A549 (cell line): ENCODE measurements around the gene WFDC1. TPM values are rescaled to one million over a fixed set of nuclear protein-coding genes. Genes with fewer than 3 reads are reported as not detected.

Experiments
- ATAC-seq, 2 experiments: fragments of 200-7000 bp in 1 of 2; fragments of >200 bp in 1 of 2; cut with Nextera tagmentation in 1 of 2; cut with Tn5 transposase in 1 of 2; 3 replicates each; pipeline versions ENCODE4 v1.8.0 to v1.9.1; 2018 to 2020; ENCODE audit warnings: mild to moderate bottlenecking in 1 of 2, moderate library complexity in 1 of 2
- CTCF ChIA-PET: fragments of 300-600 bp; sonication (Branson Sonifier 250); formaldehyde crosslinking; extraction: SDS; loops from one replicate; lab custom pipeline; 2021; ENCODE audit warnings: antibody characterized with exemption, inconsistent platforms; lab: Yijun Ruan, JAX
- POLR2A ChIA-PET: fragments of 350-600 bp; formaldehyde crosslinking; extraction: SDS; loops from one replicate; lab custom pipeline; 2021; ENCODE audit warnings: antibody characterized with exemption, inconsistent platforms; lab: Yijun Ruan, JAX
- DNase-seq, 2 experiments: peaks; one replicate each; pipeline versions ENCODE4 v3.0.0 to v3.0.0-alpha.2; 2011 to 2016; ENCODE audit warnings: low read depth in 1 of 2, low spot score in 1 of 2
- FAIRE-seq: peaks from 2 replicates; lab custom pipeline; 2011; peaks lifted over from hg19 to GRCh38; lab: Jason Lieb, UNC
- H3K27ac ChIP-seq, 2 experiments: fragments of >200 bp; sonication (Bioruptor Twin); formaldehyde crosslinking; 3 replicates each; pipeline ENCODE4 v1.5.1; 2016 to 2017
- H3K4me1 ChIP-seq: fragments of >200 bp; sonication (Bioruptor Twin); formaldehyde crosslinking; 3 replicates; pipeline ENCODE4 v1.6.1; 2016
- H3K4me2 ChIP-seq: fragments of >200 bp; sonication (Bioruptor Twin); formaldehyde crosslinking; 3 replicates; pipeline ENCODE4 v1.6.1; 2016
- H3K4me3 ChIP-seq: fragments of >200 bp; sonication (Bioruptor Twin); formaldehyde crosslinking; 3 replicates; pipeline ENCODE4 v1.5.1; 2016
- H3K9me3 ChIP-seq: fragments of >200 bp; sonication (Bioruptor Twin); formaldehyde crosslinking; 3 replicates; pipeline ENCODE4 v1.6.1; 2016
- ATOH8 ChIP-seq: fragments of 250-450 bp; sonication (Bioruptor Pico); IDR thresholded peaks from 2 replicates; pipeline ENCODE4 v1.5.0; 2020; ENCODE audit warnings: low read depth, mild to moderate bottlenecking, moderate library complexity
- CEBPB ChIP-seq, 2 experiments: fragments of >200 bp in 1 of 2; sonication (Bioruptor Twin) in 1 of 2; formaldehyde crosslinking in 1 of 2; IDR thresholded peaks; 2 replicates each; pipeline ENCODE4 v1.6.1; 2012 to 2016
- FOSB ChIP-seq: fragments of 250-450 bp; sonication (Bioruptor Pico); IDR thresholded peaks from 2 replicates; pipeline ENCODE4 v1.5.0; 2020; ENCODE audit warnings: mild to moderate bottlenecking, moderate library complexity
- FOXS1 ChIP-seq: fragments of 250-450 bp; sonication (Bioruptor Pico); IDR thresholded peaks from 2 replicates; pipeline ENCODE4 v1.5.0; 2020; ENCODE audit warnings: mild to moderate bottlenecking, moderate library complexity
- GATA3 ChIP-seq: IDR thresholded peaks from 2 replicates; pipeline ENCODE4 v1.6.1; 2012; ENCODE audit warnings: borderline replicate concordance
- HES2 ChIP-seq: fragments of >200 bp; sonication (Bioruptor Twin); formaldehyde crosslinking; IDR thresholded peaks from 2 replicates; pipeline ENCODE4 v1.6.1; 2016
- HOXB13 ChIP-seq: fragments of 250-450 bp; sonication (Bioruptor Pico); IDR thresholded peaks from 2 replicates; pipeline ENCODE4 v1.5.0; 2020; ENCODE audit warnings: low read depth, mild to moderate bottlenecking, moderate library complexity
- MAX ChIP-seq: IDR thresholded peaks from 2 replicates; pipeline ENCODE4 v1.6.1; 2012
- MAZ ChIP-seq: fragments of 150-350 bp; IDR thresholded peaks from 2 replicates; pipeline ENCODE4 v1.6.1; 2014; ENCODE audit warnings: antibody characterized with exemption, low read depth, low read length, borderline replicate concordance
- NPAS2 ChIP-seq: fragments of 250-450 bp; sonication (Bioruptor Pico); IDR thresholded peaks from 2 replicates; pipeline ENCODE4 v1.8.0; 2022; ENCODE audit warnings: mild to moderate bottlenecking, moderate library complexity, borderline replicate concordance
- NR3C1 ChIP-seq: fragments of >200 bp; sonication (Bioruptor Twin); formaldehyde crosslinking; IDR thresholded peaks from 3 replicates; pipeline ENCODE4 v1.6.1; 2017
- PHF8 ChIP-seq: fragments of 200-600 bp; sonication (generic); IDR thresholded peaks from 2 replicates; pipeline ENCODE4 v1.6.1; 2016; ENCODE audit warnings: low read depth, mild to moderate bottlenecking, antibody characterized with exemption, moderate library complexity, borderline replicate concordance
- POLR2A ChIP-seq: IDR thresholded peaks from 2 replicates; pipeline ENCODE4 v1.6.1; 2012; ENCODE audit warnings: mild to moderate bottlenecking, low read length
- POLR2AphosphoS2 ChIP-seq: conservative IDR thresholded peaks from 2 replicates; pipeline ENCODE4 v1.6.1; 2012; ENCODE audit warnings: low read length, improper control_type of control experiment, inconsistent platforms
- RAD21 ChIP-seq, 2 experiments: fragments of >200 bp in 1 of 2; sonication (Bioruptor Twin) in 1 of 2; formaldehyde crosslinking in 1 of 2; IDR thresholded peaks in 1 of 2; conservative IDR thresholded peaks in 1 of 2; 2 replicates in 1 of 2; 3 replicates in 1 of 2; pipeline ENCODE4 v1.6.1; 2012 to 2018; ENCODE audit warnings: inconsistent platforms in 1 of 2
- RFX5 ChIP-seq: fragments of 450-650 bp; IDR thresholded peaks from 2 replicates; pipeline ENCODE4 v1.7.1; 2014; ENCODE audit warnings: antibody characterized with exemption, mild to moderate bottlenecking, moderate library complexity
- SMC3 ChIP-seq: fragments of >200 bp; sonication (Bioruptor Twin); formaldehyde crosslinking; IDR thresholded peaks from 3 replicates; pipeline ENCODE4 v1.6.1; 2018; ENCODE audit warnings: inconsistent platforms
- TFCP2L1 ChIP-seq: fragments of 250-450 bp; sonication (Bioruptor Pico); IDR thresholded peaks from 2 replicates; pipeline ENCODE4 v1.5.0; 2021; ENCODE audit warnings: mild to moderate bottlenecking
- TP53 ChIP-seq: fragments of 250-450 bp; sonication (Bioruptor Pico); IDR thresholded peaks from 2 replicates; pipeline ENCODE4 v1.5.0; 2021; ENCODE audit warnings: mild to moderate bottlenecking, moderate library complexity
- USF2 ChIP-seq: fragments of 450-650 bp; IDR thresholded peaks from 2 replicates; pipeline ENCODE4 v1.6.1; 2014; ENCODE audit warnings: antibody characterized with exemption
- ZC3H11A ChIP-seq: fragments of 450-650 bp; IDR thresholded peaks from 2 replicates; pipeline ENCODE4 v1.6.1; 2014; ENCODE audit warnings: antibody characterized with exemption, mild to moderate bottlenecking
- ZFP36 ChIP-seq: fragments of 450-650 bp; IDR thresholded peaks from 2 replicates; pipeline ENCODE4 v1.6.1; 2014; ENCODE audit warnings: borderline replicate concordance; ENCODE audit not compliant: partially characterized antibody
- ZSCAN20 ChIP-seq: fragments of 250-450 bp; sonication (Bioruptor Pico); IDR thresholded peaks from 2 replicates; pipeline ENCODE4 v1.8.0; 2022; ENCODE audit warnings: mild to moderate bottlenecking, moderate library complexity
- WGBS: methylation state at CpG from one replicate; pipeline ENCODE4 v1.1.6; 2017; ENCODE audit errors: missing lambda C conversion rate; 5-methylcytosine and 5-hydroxymethylcytosine counted together
- polyA plus RNA-seq, 4 experiments: library from polyadenylated mRNA; depleted of rRNA in 3 of 4; stranded (reverse); fragments of >200 nt; fragmentation: RNase III in 1 of 4; extraction: RNeasy Plus Mini Kit Qiagen cat#74134 plus additional on column Dnase treatment in 1 of 4; gene quantifications; 2 replicates in 3 of 4; 3 replicates in 1 of 4; pipeline ENCODE4 v1.2.3, GENCODE V29; 2011 to 2017

Gene WFDC1
- polyA plus RNA-seq, 2 of the 4 experiments (the other 2 are of a cell fraction), result not detected

GRCh38 chr16:84330685-84331050, 36.0 kb downstream of the WFDC1 start:
- POLR2A ChIA-PET, result no interaction called here
- ATAC-seq (no peak), DNase-seq (no peak)
- 93% methylated on average over 5 of the region's 5 CpGs for WGBS
- Histone ChIP-seq H3K4me3 (no peak overlapping the region), H3K27ac (no peak overlapping the region), H3K4me2 (no peak overlapping the region), H3K9me3 (peaks cover 23% of the 10 kb centered on the region), H3K4me1 (no peaks in the 10 kb centered on the region)
- CTCF ChIA-PET, result interaction anchor here (0.8 kb wide), 1 partner anchor 23 kb away, joined by 3 read pairs; no protein-coding TSS in a partner anchor
- TF ChIP-seq SMC3, result no peak
- TF ChIP-seq TP53 (CRISPR knock-in tag), result no peak
- TF ChIP-seq HOXB13 (CRISPR knock-in tag), result no peak
- TF ChIP-seq RAD21 (conservative IDR thresholded peaks at IDR 0.05 in 1 of 2, IDR thresholded peaks at IDR 0.05 in 1 of 2), result no peak
- TF ChIP-seq MAX, result no peak
- no peak for TF ChIP-seq ZSCAN20
- no peak for TF ChIP-seq USF2
- TF ChIP-seq GATA3, result no peak
- no peak for TF ChIP-seq MAZ
- TF ChIP-seq CEBPB (IDR thresholded peaks at IDR 0.05), result no peak
- TF ChIP-seq TFCP2L1, result no peak
- no peak for TF ChIP-seq NR3C1
- no peak for TF ChIP-seq ATOH8 (CRISPR knock-in tag)
- no peak for TF ChIP-seq RFX5
- no peak for TF ChIP-seq HES2
- TF ChIP-seq ZFP36, result no peak
- TF ChIP-seq PHF8, result no peak
- no peak for TF ChIP-seq POLR2A
- no peak for TF ChIP-seq NPAS2 (CRISPR knock-in tag)
- TF ChIP-seq, all 56 proteins: peak for 0
- no peak for FAIRE-seq

- H3K4me1 ChIP-seq, result no peaks in the 10 kb centered on the region
- ChIA-PET POLR2A (no interaction called here), CTCF (interaction anchor here (1.0 to 1.1 kb wide), 2 partner anchors 48 to 158 kb away, joined by 3 read pairs; no protein-coding TSS in a partner anchor)
- DNase-seq (no peak), ATAC-seq (no peak), FAIRE-seq (no peak)
- H3K9me3 ChIP-seq, result peaks cover 14% of the 10 kb centered on the region
- no peak overlapping the region for H3K27ac ChIP-seq
- no peak for TF ChIP-seq HOXB13 (CRISPR knock-in tag)
- TF ChIP-seq FOXS1 (CRISPR knock-in tag), result no peak
- no peak for TF ChIP-seq POLR2AphosphoS2
- no peak for TF ChIP-seq ZC3H11A
- no peak for TF ChIP-seq NPAS2 (CRISPR knock-in tag)
- no peak for TF ChIP-seq FOSB
- TF ChIP-seq ZFP36, result no peak
- WGBS, result 74% methylated on average over 17 of the region's 17 CpGs
- no peak overlapping the region for H3K4me3 ChIP-seq
- H3K4me2 ChIP-seq, result no peak overlapping the region
These were observed 37.5 kb downstream of the WFDC1 start for GRCh38 chr16:84331998-84332780.
